ENCODE data around the gene UBQLN3.

Gene UBQLN3

GRCh38 chr11:5509803-5510202, at the start of gene UBQLN3:
TSS of gene UBQLN3 (minus strand) at chr11:5509957. CDS start at chr11:5509558, 399 bp downstream.
- DNase-seq (ENCODE audit: low read depth, low spot score): no peak

- DNase-seq (ENCODE audit: low read depth, low spot score): no peak
Observed at GRCh38 chr11:5557751-5558150, 48.0 kb upstream of the UBQLN3 start.

- no peak for DNase-seq (ENCODE audit: low read depth, low spot score)
Observed at GRCh38 chr11:5556596-5557188, 46.9 kb upstream of the UBQLN3 start.

- DNase-seq (ENCODE audit: low read depth, low spot score): no peak
Observed at GRCh38 chr11:5553343-5553742, 43.6 kb upstream of the UBQLN3 start.

GRCh38 chr11:5550440-5551095, 40.8 kb upstream of the UBQLN3 start:
- no peak for DNase-seq (ENCODE audit: low read depth, low spot score)

GRCh38 chr11:5548440-5548839, 38.7 kb upstream of the UBQLN3 start, which contains the start of gene OR52H1:
TSS of gene OR52H1 (minus strand) at chr11:5548540. CDS start at chr11:5545505, 3,035 bp downstream.
- no peak for DNase-seq (ENCODE audit: low read depth, low spot score)

GRCh38 chr11:5547982-5548381, 38.2 kb upstream of the UBQLN3 start:
- DNase-seq (ENCODE audit: low read depth, low spot score): no peak

- DNase-seq (ENCODE audit: low read depth, low spot score): no peak
Observed at GRCh38 chr11:5546457-5546856, 36.7 kb upstream of the UBQLN3 start.

GRCh38 chr11:5541427-5541826, 31.7 kb upstream of the UBQLN3 start:
- DNase-seq (ENCODE audit: low read depth, low spot score): no peak

GRCh38 chr11:5536482-5536881, 26.7 kb upstream of the UBQLN3 start:
- no peak for DNase-seq (ENCODE audit: low read depth, low spot score)

GRCh38 chr11:5534046-5534445, 24.3 kb upstream of the UBQLN3 start:
- no peak for DNase-seq (ENCODE audit: low read depth, low spot score)

GRCh38 chr11:5531053-5531831, 21.5 kb upstream of the UBQLN3 start:
- no peak for DNase-seq (ENCODE audit: low read depth, low spot score)

- DNase-seq (ENCODE audit: low read depth, low spot score): no peak
Observed at GRCh38 chr11:5528495-5528894, 18.7 kb upstream of the UBQLN3 start.

GRCh38 chr11:5527716-5528115, 18.0 kb upstream of the UBQLN3 start:
- no peak for DNase-seq (ENCODE audit: low read depth, low spot score)

- DNase-seq (ENCODE audit: low read depth, low spot score): no peak
Observed at GRCh38 chr11:5524756-5525155, 15.0 kb upstream of the UBQLN3 start.

GRCh38 chr11:5522308-5522707, 12.6 kb upstream of the UBQLN3 start:
- no peak for DNase-seq (ENCODE audit: low read depth, low spot score)

GRCh38 chr11:5521540-5521939, 11.8 kb upstream of the UBQLN3 start:
- no peak for DNase-seq (ENCODE audit: low read depth, low spot score)

GRCh38 chr11:5516599-5516998, 6.8 kb upstream of the UBQLN3 start, which contains the start of gene UBQLNL:
TSS of gene UBQLNL (minus strand) at chr11:5516699. CDS start at chr11:5516441, 258 bp downstream.
- no peak for DNase-seq (ENCODE audit: low read depth, low spot score)

- DNase-seq (ENCODE audit: low read depth, low spot score): no peak
Observed at GRCh38 chr11:5514841-5515240, 5.1 kb upstream of the UBQLN3 start.

- DNase-seq (ENCODE audit: low read depth, low spot score): no peak
Observed at GRCh38 chr11:5508605-5509004, 1.2 kb downstream of the UBQLN3 start.

GRCh38 chr11:5507933-5508305, 1.8 kb downstream of the UBQLN3 start:
- DNase-seq (ENCODE audit: low read depth, low spot score): no peak

- no peak for DNase-seq (ENCODE audit: low read depth, low spot score)
Observed at GRCh38 chr11:5507177-5507932, 2.4 kb downstream of the UBQLN3 start.

Data from iPS DF 19.7 (cell line).